HG02571 (cell line): ENCODE results near the gene SEMA3B.
"Not testable (repeated sequence)": the region's sequence is repeated elsewhere in the genome, so short reads cannot be mapped to it uniquely, and the experiment has no call there.

ENCODE experiments used
- ATAC-seq: cut with Tn5 transposase; IDR thresholded peaks from one replicate; pipeline ENCODE4 v1.9.1; 2021; ENCODE audit warnings: mild to moderate bottlenecking, moderate library complexity; ENCODE audit not compliant: unreplicated experiment

The SEMA3B gene

DNA sequence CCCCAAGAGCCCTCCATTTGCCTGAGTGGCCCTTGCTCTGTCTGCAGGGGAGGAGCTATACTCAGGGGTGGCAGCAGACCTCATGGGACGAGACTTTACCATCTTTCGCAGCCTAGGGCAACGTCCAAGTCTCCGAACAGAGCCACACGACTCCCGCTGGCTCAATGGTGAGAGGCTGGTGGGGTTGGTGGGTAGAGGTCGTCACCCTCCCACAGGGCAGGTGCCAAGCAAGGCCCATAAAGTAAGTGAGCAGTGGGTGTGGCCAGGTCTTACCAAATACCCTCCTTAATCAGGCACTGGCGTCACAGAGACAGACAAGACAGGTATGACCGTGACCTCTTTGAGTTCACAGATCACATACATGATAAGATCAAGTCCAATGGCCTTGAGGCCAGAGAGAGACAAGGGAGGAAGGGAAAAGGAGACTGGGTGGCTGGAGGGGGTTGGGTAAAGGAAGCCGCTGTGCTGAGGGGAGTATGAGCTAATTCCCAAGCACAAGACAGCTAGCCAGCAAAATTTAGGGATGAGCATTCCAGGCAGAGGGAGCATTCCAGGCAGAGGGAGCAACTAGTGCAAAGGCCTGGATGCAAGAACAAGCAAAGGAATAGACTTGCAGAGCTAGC lies 2.5 kb downstream of the SEMA3B start:
- no peak for ATAC-seq

DNA sequence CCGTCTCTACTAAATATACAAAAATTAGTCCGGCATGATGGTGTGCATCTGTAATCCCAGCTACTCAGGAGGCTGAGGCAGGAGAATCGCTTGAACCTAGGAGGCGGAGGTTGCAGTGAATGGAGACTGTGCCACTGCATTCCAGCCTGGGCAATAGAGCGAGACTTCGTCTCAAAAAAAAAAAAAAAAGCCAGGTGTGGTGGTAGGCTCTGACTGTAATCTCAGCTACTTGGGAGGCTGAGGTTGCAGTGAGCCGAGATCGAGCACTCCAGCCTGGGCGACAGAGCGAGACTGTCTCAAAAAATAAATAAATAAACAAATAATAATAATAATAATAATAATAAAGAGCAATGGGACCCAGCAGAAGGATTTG lies 3.6 kb downstream of the SEMA3B start:
- ATAC-seq: not testable (repeated sequence)

DNA sequence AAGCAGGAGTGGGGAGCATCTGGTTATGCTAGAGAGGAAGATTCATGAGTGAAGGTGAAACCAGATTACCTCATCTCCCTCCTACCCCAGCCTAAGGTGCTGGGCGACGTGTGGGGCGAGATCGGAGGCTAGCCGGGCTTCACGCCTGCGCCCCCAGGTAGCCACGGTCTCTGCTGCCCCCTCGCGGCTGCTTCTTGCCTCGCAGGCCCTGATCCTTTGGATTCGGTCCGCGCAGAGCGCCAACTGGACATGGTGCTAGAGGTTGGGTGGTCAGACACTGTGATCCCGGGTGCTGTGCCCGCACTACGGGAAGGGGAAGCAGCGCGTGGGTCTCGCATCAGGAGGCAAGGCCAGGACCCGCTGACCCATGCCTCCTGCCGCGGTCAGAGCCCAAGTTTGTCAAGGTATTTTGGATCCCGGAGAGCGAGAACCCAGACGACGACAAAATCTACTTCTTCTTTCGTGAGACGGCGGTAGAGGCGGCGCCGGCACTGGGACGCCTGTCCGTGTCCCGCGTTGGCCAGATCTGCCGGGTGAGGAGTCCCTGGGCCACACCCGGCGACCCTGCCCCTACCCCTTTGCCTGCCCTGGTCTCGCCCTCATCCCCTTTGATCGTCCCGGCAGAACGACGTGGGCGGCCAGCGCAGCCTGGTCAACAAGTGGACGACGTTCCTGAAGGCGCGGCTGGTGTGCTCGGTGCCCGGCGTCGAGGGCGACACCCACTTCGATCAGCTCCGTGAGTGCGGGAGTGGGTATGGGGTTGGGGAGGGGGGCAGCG lies 4.2 kb downstream of the SEMA3B start:
- ATAC-seq: peak; percentile 67

DNA sequence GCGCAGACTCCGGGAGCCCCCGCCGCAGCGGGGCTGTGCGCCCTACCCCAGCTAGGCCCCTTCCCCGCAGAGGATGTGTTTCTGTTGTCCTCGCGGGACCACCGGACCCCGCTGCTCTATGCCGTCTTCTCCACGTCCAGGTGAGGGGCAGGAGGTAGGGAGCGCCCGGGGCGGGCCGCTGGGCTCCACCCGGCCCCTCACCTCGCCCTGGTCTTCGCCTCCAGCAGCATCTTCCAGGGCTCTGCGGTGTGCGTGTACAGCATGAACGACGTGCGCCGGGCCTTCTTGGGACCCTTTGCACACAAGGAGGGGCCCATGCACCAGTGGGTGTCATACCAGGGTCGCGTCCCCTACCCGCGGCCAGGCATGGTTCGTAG lies 4.7 kb downstream of the SEMA3B start:
- no peak for ATAC-seq

DNA sequence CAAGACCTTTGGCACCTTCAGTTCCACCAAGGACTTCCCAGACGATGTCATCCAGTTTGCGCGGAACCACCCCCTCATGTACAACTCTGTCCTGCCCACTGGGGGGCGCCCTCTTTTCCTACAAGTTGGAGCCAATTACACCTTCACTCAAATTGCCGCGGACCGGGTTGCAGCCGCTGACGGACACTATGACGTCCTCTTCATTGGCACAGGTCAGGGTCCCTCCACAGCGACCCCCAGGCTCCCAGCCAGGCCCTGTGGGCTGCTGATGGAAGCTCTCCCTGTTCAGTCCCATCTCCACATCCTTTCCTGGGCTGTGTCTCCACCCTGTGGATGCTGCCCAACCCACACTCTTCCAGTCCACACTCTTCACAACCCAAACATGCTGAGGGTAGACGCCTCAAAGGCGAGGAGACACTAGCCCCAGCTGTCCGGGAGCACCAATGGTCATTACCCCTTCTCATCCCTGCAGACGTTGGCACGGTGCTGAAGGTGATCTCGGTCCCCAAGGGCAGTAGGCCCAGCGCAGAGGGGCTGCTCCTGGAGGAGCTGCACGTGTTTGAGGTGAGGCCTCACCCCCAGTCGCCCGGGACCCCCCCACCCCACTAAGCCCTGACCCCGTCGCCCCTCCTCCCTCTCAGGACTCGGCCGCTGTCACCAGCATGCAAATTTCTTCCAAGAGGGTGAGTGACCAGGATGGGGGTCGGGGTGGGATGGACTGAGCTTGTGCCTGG lies 5.6 kb downstream of the SEMA3B start:
- no peak for ATAC-seq

DNA sequence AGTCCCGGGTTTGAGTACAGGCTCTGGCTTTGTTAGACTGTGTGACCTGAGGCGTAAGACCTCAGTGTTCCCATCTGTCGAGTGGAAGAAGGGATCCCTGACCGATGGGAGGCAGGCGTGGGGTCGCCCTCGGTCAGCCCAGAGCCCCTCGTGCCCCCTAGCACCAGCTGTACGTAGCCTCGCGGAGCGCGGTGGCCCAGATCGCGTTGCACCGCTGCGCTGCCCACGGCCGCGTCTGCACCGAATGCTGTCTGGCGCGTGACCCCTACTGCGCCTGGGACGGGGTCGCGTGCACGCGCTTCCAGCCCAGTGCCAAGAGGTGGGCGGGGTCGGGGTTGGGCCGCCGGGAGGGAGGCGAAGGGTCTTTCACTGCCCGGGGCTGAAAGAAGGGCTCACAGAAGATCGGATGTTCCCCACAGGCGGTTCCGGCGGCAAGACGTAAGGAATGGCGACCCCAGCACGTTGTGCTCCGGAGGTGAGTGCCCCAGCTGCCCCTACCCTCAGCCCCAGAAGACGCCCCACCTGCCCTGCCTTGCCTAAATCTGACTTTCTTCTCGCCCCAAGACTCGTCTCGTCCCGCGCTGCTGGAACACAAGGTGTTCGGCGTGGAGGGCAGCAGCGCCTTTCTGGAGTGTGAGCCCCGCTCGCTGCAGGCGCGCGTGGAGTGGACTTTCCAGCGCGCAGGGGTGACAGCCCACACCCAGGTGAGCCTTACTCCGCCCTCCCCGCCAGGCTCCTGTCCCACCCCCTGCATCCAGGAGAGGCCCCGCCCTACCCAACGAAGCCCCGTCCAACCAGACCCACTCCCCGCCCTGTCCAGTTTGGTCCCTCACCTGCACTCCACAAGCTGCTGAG lies 6.4 kb downstream of the SEMA3B start:
- no peak for ATAC-seq

DNA sequence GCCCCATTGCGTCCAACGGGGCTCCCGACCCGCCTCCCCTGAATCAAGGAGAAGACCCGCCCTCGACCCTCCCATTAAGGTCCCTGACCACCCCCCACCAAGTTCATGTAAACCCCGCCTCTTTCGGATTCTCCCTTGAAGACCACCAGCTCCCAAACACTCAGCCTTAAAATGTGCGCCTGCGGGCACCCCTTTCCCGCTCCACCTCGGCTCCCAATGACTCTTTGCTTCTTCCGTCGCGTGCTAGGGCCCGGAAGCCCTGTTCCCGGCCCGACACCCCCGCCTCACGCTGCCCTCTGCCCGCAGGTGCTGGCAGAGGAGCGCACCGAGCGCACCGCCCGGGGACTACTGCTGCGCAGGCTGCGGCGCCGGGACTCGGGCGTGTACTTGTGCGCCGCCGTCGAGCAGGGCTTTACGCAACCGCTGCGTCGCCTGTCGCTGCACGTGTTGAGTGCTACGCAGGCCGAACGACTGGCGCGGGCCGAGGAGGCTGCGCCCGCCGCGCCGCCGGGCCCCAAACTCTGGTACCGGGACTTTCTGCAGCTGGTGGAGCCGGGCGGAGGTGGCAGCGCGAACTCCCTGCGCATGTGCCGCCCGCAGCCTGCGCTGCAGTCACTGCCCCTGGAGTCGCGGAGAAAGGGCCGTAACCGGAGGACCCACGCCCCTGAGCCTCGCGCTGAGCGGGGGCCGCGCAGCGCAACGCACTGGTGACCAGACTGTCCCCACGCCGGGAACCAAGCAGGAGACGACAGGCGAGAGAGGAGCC lies 7.2 kb downstream of the SEMA3B start:
- no peak for ATAC-seq

DNA sequence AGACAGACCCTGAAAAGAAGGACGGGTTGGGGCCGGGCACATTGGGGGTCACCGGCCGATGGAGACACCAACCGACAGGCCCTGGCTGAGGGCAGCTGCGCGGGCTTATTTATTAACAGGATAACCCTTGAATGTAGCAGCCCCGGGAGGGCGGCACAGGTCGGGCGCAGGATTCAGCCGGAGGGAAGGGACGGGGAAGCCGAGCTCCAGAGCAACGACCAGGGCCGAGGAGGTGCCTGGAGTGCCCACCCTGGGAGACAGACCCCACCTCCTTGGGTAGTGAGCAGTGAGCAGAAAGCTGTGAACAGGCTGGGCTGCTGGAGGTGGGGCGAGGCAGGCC lies 7.8 kb downstream of the SEMA3B start:
- ATAC-seq: no peak

DNA sequence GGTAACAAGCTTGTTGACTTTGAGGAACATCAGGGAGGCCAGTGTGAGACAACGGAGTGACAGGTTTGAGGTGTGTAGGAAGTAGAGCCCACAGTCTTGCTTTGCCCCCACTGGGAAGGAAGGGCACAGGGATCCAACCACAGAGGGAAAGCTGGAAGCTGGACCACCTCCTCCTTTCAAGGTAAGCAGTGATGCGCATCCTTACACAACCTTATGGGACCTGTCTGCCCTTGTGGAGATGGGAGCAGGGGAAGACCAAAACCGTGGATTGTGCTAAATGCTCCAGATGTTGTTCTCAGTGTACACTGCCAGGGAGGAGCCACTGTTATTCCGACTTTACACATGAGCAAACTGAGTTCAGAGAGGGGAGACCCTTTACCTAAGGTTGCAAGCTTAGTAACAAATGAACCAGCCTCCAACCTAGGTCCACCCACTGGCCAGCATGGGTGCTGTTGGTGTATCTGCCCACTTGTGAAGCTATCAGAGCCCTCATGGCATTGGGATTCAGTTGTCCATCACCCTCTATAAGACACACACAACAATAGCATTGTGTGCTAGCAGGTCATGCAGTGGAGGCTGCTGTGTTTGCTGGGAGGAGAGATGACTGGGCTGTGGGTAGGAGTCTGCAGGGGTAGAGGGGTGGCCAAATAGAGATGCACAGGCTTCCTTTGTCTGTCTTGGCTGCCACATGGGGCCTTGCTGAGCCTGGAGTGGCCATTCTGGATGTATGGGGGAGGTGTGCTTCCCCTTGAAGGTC lies 9.4 kb downstream of the SEMA3B start:
- ATAC-seq: no peak

DNA sequence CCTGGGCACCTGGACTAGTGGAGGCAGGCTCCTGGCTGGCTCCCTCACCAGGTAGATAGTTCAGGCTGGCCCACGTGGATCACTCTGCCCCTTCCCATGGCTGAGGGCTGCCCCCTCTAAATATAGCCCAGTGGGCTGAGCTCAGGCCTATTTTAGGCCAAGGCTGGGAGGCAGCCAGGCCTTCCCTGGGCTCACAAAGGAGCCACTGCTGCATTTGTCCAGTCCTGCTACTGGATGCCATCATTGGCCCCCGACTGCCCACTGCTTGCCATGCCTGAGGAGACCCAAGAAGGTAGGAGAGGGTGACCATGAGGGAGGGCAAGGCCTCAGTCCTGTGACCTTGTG lies 9.9 kb downstream of the SEMA3B start, which contains the start of gene LSMEM2:
Gene LSMEM2, plus strand, starts transcription at position 208 of the 345 bp plus-strand sequence. Its CDS starts 27 bp downstream, at position 235.
- ATAC-seq: no peak

DNA sequence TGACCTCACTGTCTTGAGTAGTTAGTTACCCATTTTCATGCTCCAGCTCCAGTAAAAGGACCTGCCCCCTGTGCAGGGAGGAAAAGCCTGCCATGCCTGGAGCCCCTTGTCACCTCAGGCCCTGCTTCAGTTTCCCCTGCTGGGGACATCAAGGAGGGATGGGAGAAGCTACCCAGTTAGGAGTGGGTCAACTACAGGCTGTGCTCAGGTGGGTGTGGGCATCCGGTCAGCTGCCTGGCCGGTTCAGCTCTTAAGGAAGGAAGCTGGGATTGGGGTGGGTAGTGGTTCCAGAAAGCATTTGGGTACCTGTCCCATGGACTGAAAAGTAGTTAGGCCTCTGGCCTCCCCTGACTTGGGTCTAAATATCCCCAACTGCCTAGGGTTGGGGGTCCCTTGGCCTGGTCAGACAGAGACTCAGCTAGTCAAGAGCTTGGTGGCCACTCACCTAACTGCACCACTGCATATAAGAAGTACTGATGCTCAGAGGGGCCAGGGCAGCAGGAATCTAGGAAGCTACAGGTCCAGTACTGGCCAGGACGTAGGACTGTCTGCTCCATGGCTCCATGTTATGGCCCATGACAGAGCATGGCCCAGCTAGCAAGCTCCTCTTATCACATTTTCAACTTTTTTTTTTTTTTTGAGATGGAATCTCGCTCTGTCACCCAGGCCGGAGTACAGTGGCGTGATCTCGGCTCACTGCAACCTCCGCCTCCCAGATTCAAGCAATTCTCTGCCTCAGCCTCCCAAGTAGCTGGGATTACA lies 10.5 kb downstream of the SEMA3B start:
- ATAC-seq: no peak

DNA sequence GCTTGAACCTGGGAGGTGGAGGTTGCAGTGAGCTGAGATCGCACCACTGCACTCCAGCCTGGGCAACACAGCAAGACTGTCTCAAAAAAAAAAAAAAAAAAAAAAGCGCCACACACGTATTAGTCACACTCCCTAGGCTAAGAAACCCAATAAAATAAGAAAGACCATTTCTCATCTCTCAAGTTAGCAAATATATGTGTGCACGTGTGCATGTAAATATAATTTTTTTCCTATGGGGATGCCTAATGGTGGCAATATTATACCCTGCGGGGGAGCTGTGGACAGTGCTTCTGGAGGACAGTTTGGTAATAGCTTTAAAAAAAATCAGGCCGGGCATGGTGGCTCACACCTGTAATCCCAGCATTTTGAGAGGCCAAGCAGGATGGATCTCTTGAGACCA lies 15.2 kb downstream of the SEMA3B start:
- ATAC-seq: not testable (repeated sequence)

DNA sequence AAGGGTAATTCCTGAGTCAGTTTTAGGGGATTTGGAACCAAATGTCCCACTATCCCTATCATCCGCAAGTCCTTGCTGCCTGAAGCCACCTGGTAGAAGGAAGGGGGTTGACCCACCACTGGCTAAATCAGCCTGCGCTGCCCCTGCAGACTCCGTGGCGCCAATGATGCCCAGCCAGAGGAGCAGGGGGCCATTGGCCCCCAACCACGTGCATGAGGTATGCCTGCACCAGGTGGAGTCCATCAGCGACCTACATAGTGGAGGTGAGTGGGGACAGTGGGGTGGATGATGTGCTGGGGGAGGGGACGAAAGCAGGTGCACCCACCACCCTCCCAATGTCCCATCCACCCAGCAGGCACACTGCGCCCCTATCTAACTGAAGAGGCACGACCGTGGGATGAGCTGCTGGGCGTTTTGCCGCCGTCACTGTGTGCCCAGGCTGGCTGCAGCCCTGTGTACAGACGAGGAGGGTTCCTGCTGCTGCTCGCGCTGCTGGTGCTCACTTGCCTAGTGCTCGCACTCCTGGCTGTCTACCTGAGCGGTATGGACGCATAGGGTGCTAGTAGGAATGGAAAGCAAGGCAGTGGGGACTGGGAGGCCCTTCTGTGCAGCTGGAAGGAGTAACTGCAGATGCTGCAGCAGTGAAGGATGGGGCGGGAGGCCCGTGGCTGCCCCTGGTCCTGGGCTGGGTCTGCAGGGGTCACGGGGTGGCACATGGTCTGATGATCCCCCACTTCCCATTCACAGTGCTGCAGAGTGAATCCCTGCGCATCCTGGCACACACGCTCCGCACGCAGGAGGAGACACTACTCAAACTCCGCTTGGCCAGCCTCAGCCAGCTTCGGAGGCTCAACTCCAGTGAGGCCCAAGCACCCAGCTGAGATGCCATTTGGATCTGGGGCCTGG lies 17.6 kb downstream of the SEMA3B start:
- no peak for ATAC-seq

DNA sequence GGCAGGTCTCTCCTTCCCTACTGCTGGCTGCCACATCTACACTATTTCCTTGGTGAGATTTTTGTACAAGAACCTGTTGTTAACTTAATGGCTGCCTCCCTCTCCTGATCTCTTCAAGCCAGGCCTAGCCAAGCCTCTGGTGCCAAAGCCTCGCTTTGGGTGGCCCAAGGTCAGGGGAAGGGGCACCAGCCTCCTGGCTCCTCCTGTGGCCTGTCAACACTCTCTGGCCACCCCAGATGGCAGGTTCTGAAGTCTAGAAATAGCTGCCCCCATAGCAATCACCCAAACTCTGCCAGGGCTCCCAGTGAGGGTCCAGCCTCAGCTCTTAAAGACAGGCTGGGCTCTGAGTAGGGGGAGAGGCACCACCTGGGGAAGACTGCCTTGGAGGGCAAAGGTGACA lies 18.3 kb downstream of the SEMA3B start:
- ATAC-seq: no peak

DNA sequence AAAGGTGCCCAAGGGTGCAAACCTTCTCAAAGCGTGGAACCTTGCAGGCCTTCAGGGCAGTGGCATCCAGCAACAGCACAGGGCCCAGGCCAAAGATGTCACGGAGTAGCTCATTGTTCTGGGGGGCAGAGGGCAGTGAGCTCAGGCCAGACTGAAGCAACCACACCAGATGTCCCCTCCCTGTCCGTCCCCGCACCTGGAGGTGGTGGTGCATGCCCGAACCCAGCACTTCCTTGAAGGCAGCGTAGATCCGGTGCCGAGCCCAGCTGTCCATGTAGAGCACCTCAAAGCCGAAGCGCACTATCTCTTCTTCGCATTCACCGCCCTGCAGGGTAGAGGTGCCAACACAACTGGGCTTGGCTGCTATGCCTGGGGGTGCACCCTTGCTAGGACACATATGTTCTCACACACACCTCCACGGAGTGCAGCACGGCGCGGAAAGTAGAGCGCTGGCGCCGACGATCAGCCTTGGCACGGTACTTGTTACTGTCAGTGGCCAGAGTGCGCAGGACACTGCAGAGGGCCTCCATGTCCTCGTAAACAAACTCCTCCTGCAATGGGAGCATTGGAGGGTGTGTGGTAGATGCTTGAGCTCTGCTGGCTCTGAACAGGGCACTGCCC lies 19.6 kb downstream of the SEMA3B start:
- ATAC-seq: no peak

DNA sequence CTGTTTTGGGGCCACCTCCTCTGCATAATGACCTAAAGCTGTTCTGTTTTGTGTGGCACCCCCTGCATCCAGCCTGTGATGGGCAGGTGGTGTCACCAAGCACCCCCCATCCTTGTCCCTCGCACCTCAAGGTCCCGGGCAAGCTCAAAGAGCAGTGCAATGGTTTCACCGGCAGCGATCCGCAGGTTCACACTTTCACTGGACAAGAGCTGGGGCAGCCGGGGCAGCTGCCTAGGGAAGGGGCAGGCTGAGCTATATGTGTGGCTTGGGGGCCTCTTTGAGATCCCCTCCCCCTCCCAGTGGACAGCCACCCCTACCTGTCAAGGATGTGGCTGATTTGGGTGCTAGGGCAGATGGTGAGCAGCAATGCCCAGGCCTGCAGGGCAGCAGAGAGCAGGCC lies 20.2 kb downstream of the SEMA3B start:
- ATAC-seq: no peak

DNA sequence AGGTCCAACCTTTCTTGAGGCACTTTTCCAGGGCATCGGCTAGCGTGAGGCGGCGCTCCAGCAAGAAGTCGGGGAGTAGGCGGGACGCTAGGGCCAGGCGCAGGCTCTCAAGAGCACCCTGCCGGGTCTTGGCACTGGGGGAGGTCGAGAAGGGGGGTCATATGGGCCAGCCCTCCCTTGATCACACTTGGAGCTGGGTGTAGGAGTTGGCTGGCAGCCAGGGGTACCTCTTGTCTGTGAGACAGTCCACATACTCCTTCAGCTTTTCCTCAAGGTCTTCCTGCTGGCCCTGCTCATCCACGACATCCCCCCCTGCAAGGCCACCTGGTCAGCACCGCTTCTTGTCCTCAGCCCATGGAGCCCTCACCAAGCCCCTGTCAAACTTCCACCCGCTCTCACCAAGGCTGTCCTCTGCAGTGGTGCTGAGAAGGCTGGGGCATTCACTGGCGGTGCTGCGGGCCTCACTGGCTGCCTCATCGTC lies 21.3 kb downstream of the SEMA3B start:
- no peak for ATAC-seq
